ENCODE data around the gene ZNF446. TPM values are rescaled to one million over a fixed set of nuclear protein-coding genes. Genes with fewer than 3 reads are reported as not detected.

ZNF446 gene
- total RNA-seq, 1 experiment from 2014 or later, result 8.9 TPM

- ChIA-PET POLR2A (ENCODE audit: unreplicated experiment) (no interaction called here), CTCF (no interaction called here)
- no peak for TF ChIP-seq CTCF (conservative IDR thresholded peaks at IDR 0.05; ENCODE audit: low read depth, low read length)
- TF ChIP-seq EZH2phosphoT487 (IDR thresholded peaks at IDR 0.05; ENCODE audit: borderline replicate concordance, low read length), result no peak
- no peak for TF ChIP-seq EZH2 (IDR thresholded peaks at IDR 0.05; ENCODE audit: low read length, unreplicated experiment)
- DNase-seq, result no peak
- no peaks in the 10 kb centered on the region for H3K4me1 ChIP-seq (ENCODE audit: insufficient read depth, low read length)
- peaks cover 28% of the 10 kb centered on the region for H3K36me3 ChIP-seq (ENCODE audit: low read depth, low read length)
- no TSS peak for BruUV-seq (replicated peaks)
- H3F3A ChIP-seq (ENCODE audit: low read length, unreplicated experiment), result no peaks in the 10 kb centered on the region
- no peak overlapping the region for H3K4me3 ChIP-seq (ENCODE audit: low read length)
- no peak overlapping the region for H3K4me2 ChIP-seq (ENCODE audit: low read length)
- intact Hi-C loops (cut with micrococcal nuclease), result no loop called here
- no peak overlapping the region for H2AFZ ChIP-seq (ENCODE audit: low read length)
- no peaks in the 10 kb centered on the region for H3K9me2 ChIP-seq (replicated peaks; ENCODE audit: low read length)
- H3K27ac ChIP-seq (ENCODE audit: low read length), result no peak overlapping the region
- H3K9ac ChIP-seq (ENCODE audit: low read length), result no peak overlapping the region
- peaks cover 19% of the 10 kb centered on the region for H3K9me3 ChIP-seq (ENCODE audit: low read length)
- H4K20me1 ChIP-seq (ENCODE audit: low read length), result no peaks in the 10 kb centered on the region
- ATAC-seq, result no peak
- no peaks in the 10 kb centered on the region for H3K79me2 ChIP-seq (ENCODE audit: low read length)
- H3K27me3 ChIP-seq (ENCODE audit: low read length), result no peaks in the 10 kb centered on the region
Measured at GRCh38 chr19:58429745-58430144, 46.4 kb upstream of the ZNF446 start.

GRCh38 chr19:58434217-58434616 is 41.9 kb upstream of the ZNF446 start:
- no peak for ATAC-seq
- Histone ChIP-seq H2AFZ (ENCODE audit: low read length) (no peak overlapping the region), H3K36me3 (ENCODE audit: low read depth, low read length) (peaks cover 28% of the 10 kb centered on the region), H3K27ac (ENCODE audit: low read length) (no peak overlapping the region), H3K9me2 (replicated peaks; ENCODE audit: low read length) (no peaks in the 10 kb centered on the region), H3K4me2 (ENCODE audit: low read length) (no peak overlapping the region), H3K4me1 (ENCODE audit: insufficient read depth, low read length) (no peaks in the 10 kb centered on the region), H3K9ac (ENCODE audit: low read length) (no peak overlapping the region), H3K9me3 (ENCODE audit: low read length) (peaks cover 19% of the 10 kb centered on the region), H3K4me3 (ENCODE audit: low read length) (no peak overlapping the region), H4K20me1 (ENCODE audit: low read length) (no peaks in the 10 kb centered on the region), H3K79me2 (ENCODE audit: low read length) (no peaks in the 10 kb centered on the region), H3F3A (ENCODE audit: low read length, unreplicated experiment) (no peaks in the 10 kb centered on the region), H3K27me3 (ENCODE audit: low read length) (no peaks in the 10 kb centered on the region)
- no TSS peak for BruUV-seq (replicated peaks)
- intact Hi-C loops (cut with micrococcal nuclease), result no loop called here
- ChIA-PET CTCF (no interaction called here), POLR2A (ENCODE audit: unreplicated experiment) (no interaction called here)
- TF ChIP-seq EZH2 (IDR thresholded peaks at IDR 0.05; ENCODE audit: low read length, unreplicated experiment), result no peak
- TF ChIP-seq EZH2phosphoT487 (IDR thresholded peaks at IDR 0.05; ENCODE audit: borderline replicate concordance, low read length), result no peak
- TF ChIP-seq CTCF (conservative IDR thresholded peaks at IDR 0.05; ENCODE audit: low read depth, low read length), result no peak
- no peak for DNase-seq

- H3F3A ChIP-seq (ENCODE audit: low read length, unreplicated experiment), result no peaks in the 10 kb centered on the region
- no peak for TF ChIP-seq EZH2 (IDR thresholded peaks at IDR 0.05; ENCODE audit: low read length, unreplicated experiment)
- TF ChIP-seq EZH2phosphoT487 (IDR thresholded peaks at IDR 0.05; ENCODE audit: borderline replicate concordance, low read length), result no peak
- TF ChIP-seq CTCF (conservative IDR thresholded peaks at IDR 0.05; ENCODE audit: low read depth, low read length), result no peak
- no peaks in the 10 kb centered on the region for H3K79me2 ChIP-seq (ENCODE audit: low read length)
- H3K36me3 ChIP-seq (ENCODE audit: low read depth, low read length), result no peaks in the 10 kb centered on the region
- H3K9me3 ChIP-seq (ENCODE audit: low read length), result no peaks in the 10 kb centered on the region
- no peaks in the 10 kb centered on the region for H3K4me1 ChIP-seq (ENCODE audit: insufficient read depth, low read length)
- ATAC-seq (no peak), DNase-seq (no peak)
- H2AFZ ChIP-seq (ENCODE audit: low read length), result no peak within 1 kb of the TSS
- no peak within 1 kb of the TSS for H3K9ac ChIP-seq (ENCODE audit: low read length)
- no peaks in the 10 kb centered on the region for H4K20me1 ChIP-seq (ENCODE audit: low read length)
- no peaks in the 10 kb centered on the region for H3K27me3 ChIP-seq (ENCODE audit: low read length)
- intact Hi-C loops (cut with micrococcal nuclease), result no loop called here
- no peak within 1 kb of the TSS for H3K27ac ChIP-seq (ENCODE audit: low read length)
- no TSS peak for BruUV-seq (replicated peaks)
- POLR2A ChIA-PET (ENCODE audit: unreplicated experiment), result no interaction called here
- no peak within 1 kb of the TSS for H3K4me3 ChIP-seq (ENCODE audit: low read length)
- H3K9me2 ChIP-seq (replicated peaks; ENCODE audit: low read length), result no peaks in the 10 kb centered on the region
- CTCF ChIA-PET, result no interaction called here
- no peak within 1 kb of the TSS for H3K4me2 ChIP-seq (ENCODE audit: low read length)
Measured at GRCh38 chr19:58439576-58440554, 36.3 kb upstream of the ZNF446 start, which contains the start of gene ZNF132. Gene ZNF132 (minus strand): TSS chr19:58440153. CDS start chr19:58439821, 332 bp downstream.
